A549 (cell line): ENCODE data around the gene PHF21A. TPM values are rescaled to one million over a fixed set of nuclear protein-coding genes. Genes with fewer than 3 reads are reported as not detected.

Experiments
- ATAC-seq, 2 experiments: fragments of 200-7000 bp in 1 of 2; fragments of >200 bp in 1 of 2; cut with Nextera tagmentation in 1 of 2; cut with Tn5 transposase in 1 of 2; 3 replicates each; pipeline versions ENCODE4 v1.8.0 to v1.9.1; 2018 to 2020; ENCODE audit warnings: mild to moderate bottlenecking in 1 of 2, moderate library complexity in 1 of 2
- CTCF ChIA-PET: fragments of 300-600 bp; sonication (Branson Sonifier 250); formaldehyde crosslinking; extraction: SDS; loops from one replicate; lab custom pipeline; 2021; ENCODE audit warnings: antibody characterized with exemption, inconsistent platforms; lab: Yijun Ruan, JAX
- POLR2A ChIA-PET: fragments of 350-600 bp; formaldehyde crosslinking; extraction: SDS; loops from one replicate; lab custom pipeline; 2021; ENCODE audit warnings: antibody characterized with exemption, inconsistent platforms; lab: Yijun Ruan, JAX
- DNase-seq, 2 experiments: peaks; one replicate each; pipeline versions ENCODE4 v3.0.0 to v3.0.0-alpha.2; 2011 to 2016; ENCODE audit warnings: low read depth in 1 of 2, low spot score in 1 of 2
- FAIRE-seq: peaks from 2 replicates; lab custom pipeline; 2011; peaks lifted over from hg19 to GRCh38; lab: Jason Lieb, UNC
- H3K27ac ChIP-seq, 2 experiments: fragments of >200 bp; sonication (Bioruptor Twin); formaldehyde crosslinking; 3 replicates each; pipeline ENCODE4 v1.5.1; 2016 to 2017
- H3K4me1 ChIP-seq: fragments of >200 bp; sonication (Bioruptor Twin); formaldehyde crosslinking; 3 replicates; pipeline ENCODE4 v1.6.1; 2016
- H3K4me2 ChIP-seq: fragments of >200 bp; sonication (Bioruptor Twin); formaldehyde crosslinking; 3 replicates; pipeline ENCODE4 v1.6.1; 2016
- H3K4me3 ChIP-seq: fragments of >200 bp; sonication (Bioruptor Twin); formaldehyde crosslinking; 3 replicates; pipeline ENCODE4 v1.5.1; 2016
- H3K9me3 ChIP-seq: fragments of >200 bp; sonication (Bioruptor Twin); formaldehyde crosslinking; 3 replicates; pipeline ENCODE4 v1.6.1; 2016
- CEBPB ChIP-seq, 2 experiments: fragments of >200 bp in 1 of 2; sonication (Bioruptor Twin) in 1 of 2; formaldehyde crosslinking in 1 of 2; IDR thresholded peaks; 2 replicates each; pipeline ENCODE4 v1.6.1; 2012 to 2016
- CHD2 ChIP-seq: fragments of 150-350 bp; IDR thresholded peaks from 2 replicates; pipeline ENCODE4 v1.6.1; 2014; ENCODE audit warnings: low read length; ENCODE audit not compliant: partially characterized antibody
- CHD4 ChIP-seq: fragments of 200-600 bp; sonication (generic); IDR thresholded peaks from 2 replicates; pipeline ENCODE4 v1.6.1; 2016; ENCODE audit warnings: antibody characterized with exemption, mild to moderate bottlenecking, borderline replicate concordance
- CTCF ChIP-seq: fragments of >200 bp; sonication (Bioruptor Twin); formaldehyde crosslinking; IDR thresholded peaks from 3 replicates; pipeline ENCODE4 v1.5.1; 2016
- ELK1 ChIP-seq: fragments of 150-350 bp; IDR thresholded peaks from 2 replicates; pipeline ENCODE4 v1.6.1; 2014; ENCODE audit warnings: low read depth, mild to moderate bottlenecking, low read length
- FOSB ChIP-seq: fragments of 250-450 bp; sonication (Bioruptor Pico); IDR thresholded peaks from 2 replicates; pipeline ENCODE4 v1.5.0; 2020; ENCODE audit warnings: mild to moderate bottlenecking, moderate library complexity
- FOXS1 ChIP-seq: fragments of 250-450 bp; sonication (Bioruptor Pico); IDR thresholded peaks from 2 replicates; pipeline ENCODE4 v1.5.0; 2020; ENCODE audit warnings: mild to moderate bottlenecking, moderate library complexity
- HMGXB4 ChIP-seq: fragments of 250-450 bp; sonication (Bioruptor Pico); IDR thresholded peaks from 2 replicates; pipeline ENCODE4 v1.5.0; 2021; ENCODE audit warnings: mild to moderate bottlenecking, moderate library complexity, borderline replicate concordance
- HOXB5 ChIP-seq: fragments of 250-450 bp; sonication (Bioruptor Pico); IDR thresholded peaks from 2 replicates; pipeline ENCODE4 v1.5.0; 2020; ENCODE audit warnings: mild to moderate bottlenecking, moderate library complexity
- JUN ChIP-seq, 2 experiments: fragments of >200 bp; sonication (Bioruptor Twin); formaldehyde crosslinking; IDR thresholded peaks; 2 replicates in 1 of 2; 3 replicates in 1 of 2; pipeline ENCODE4 v1.6.1; 2016 to 2017
- JUNB ChIP-seq: fragments of >200 bp; sonication (Bioruptor Twin); formaldehyde crosslinking; IDR thresholded peaks from 2 replicates; pipeline ENCODE4 v1.6.1; 2016
- POLR2A ChIP-seq: IDR thresholded peaks from 2 replicates; pipeline ENCODE4 v1.6.1; 2012; ENCODE audit warnings: mild to moderate bottlenecking, low read length
- POLR2AphosphoS2 ChIP-seq: conservative IDR thresholded peaks from 2 replicates; pipeline ENCODE4 v1.6.1; 2012; ENCODE audit warnings: low read length, improper control_type of control experiment, inconsistent platforms
- RAD21 ChIP-seq, 2 experiments: fragments of >200 bp in 1 of 2; sonication (Bioruptor Twin) in 1 of 2; formaldehyde crosslinking in 1 of 2; IDR thresholded peaks in 1 of 2; conservative IDR thresholded peaks in 1 of 2; 2 replicates in 1 of 2; 3 replicates in 1 of 2; pipeline ENCODE4 v1.6.1; 2012 to 2018; ENCODE audit warnings: inconsistent platforms in 1 of 2
- WGBS: methylation state at CpG from one replicate; pipeline ENCODE4 v1.1.6; 2017; ENCODE audit errors: missing lambda C conversion rate; 5-methylcytosine and 5-hydroxymethylcytosine counted together
- polyA plus RNA-seq, 4 experiments: library from polyadenylated mRNA; depleted of rRNA in 3 of 4; stranded (reverse); fragments of >200 nt; fragmentation: RNase III in 1 of 4; extraction: RNeasy Plus Mini Kit Qiagen cat#74134 plus additional on column Dnase treatment in 1 of 4; gene quantifications; 2 replicates in 3 of 4; 3 replicates in 1 of 4; pipeline ENCODE4 v1.2.3, GENCODE V29; 2011 to 2017
- TF ChIP-seq, protein P1 (sequence below): fragments of >200 bp; sonication (Bioruptor Twin); formaldehyde crosslinking; IDR thresholded peaks from 3 replicates; pipeline ENCODE4 v1.6.1; 2016
- TF ChIP-seq, protein P2 (sequence below): IDR thresholded peaks from 2 replicates; pipeline ENCODE4 v1.6.1; 2012

PHF21A gene
- polyA plus RNA-seq, 2 of the 4 experiments (the other 2 are of a cell fraction) = 20.0 to 31.9 TPM

DNA sequence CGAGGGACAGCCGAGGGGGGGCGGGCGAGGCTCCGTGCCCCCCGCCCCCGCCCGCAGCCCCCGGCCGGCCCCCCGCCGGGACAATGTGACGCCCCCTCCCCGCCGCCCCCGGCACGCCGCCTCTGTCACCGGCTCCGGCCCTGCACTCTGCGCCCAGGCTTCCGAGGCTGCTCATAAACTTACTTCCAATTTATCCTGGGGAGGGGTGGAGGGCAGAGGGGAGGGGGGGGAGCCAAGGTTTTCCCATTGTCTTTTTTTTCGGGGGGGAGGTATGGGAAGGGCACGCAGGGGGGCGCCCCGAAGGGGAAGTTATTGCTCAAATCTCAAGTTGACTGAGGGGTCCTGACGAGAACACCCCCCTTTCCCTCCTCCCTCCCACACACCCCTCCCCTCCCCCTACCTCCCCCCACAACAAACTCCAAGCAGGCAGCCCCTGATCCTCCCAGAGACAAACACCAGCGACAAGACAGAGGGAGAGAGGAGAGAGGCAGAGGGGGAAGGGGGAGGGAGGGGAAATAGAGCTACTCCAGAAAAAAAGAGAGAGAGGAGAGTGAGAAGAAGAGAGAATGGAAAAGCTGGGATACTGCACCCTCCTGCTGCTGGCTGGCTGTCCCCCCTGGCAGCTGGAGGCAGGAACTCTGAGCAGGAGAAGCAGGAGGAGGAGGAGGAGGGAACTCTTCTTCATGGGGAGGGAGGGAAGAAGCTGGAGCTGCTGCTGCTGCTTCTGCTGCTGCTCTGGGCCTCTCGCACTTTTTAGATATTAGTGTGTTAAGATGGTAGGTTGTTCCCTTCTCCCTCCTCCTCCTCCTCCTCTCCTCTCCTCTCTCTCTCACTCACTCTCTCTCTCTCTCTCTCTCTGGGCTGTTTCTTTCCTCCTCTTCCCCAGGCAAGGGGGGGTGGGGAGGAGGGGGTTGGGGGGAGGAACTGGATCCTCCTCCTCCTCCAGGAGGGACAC, 631 bp downstream of the PHF21A start:
- Histone ChIP-seq H3K27ac (peak overlapping the region; percentile 97 to 98), H3K9me3 (no peaks in the 10 kb centered on the region), H3K4me3 (peak overlapping the region; percentile 66), H3K4me2 (peak overlapping the region; percentile 93)
- CTCF ChIA-PET = no interaction called here
- peak; percentile 67 to 78 for ATAC-seq
- TF ChIP-seq, protein P1, sequence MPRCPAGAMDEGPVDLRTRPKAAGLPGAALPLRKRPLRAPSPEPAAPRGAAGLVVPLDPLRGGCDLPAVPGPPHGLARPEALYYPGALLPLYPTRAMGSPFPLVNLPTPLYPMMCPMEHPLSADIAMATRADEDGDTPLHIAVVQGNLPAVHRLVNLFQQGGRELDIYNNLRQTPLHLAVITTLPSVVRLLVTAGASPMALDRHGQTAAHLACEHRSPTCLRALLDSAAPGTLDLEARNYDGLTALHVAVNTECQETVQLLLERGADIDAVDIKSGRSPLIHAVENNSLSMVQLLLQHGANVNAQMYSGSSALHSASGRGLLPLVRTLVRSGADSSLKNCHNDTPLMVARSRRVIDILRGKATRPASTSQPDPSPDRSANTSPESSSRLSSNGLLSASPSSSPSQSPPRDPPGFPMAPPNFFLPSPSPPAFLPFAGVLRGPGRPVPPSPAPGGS = 0 out of 3 replicates have a peak, but pooled peaks have one; percentile 57
- TF ChIP-seq FOSB (CRISPR knock-in tag) (no peak), POLR2A (peak; percentile 38), RAD21 (conservative IDR thresholded peaks at IDR 0.05 in 1 of 2, IDR thresholded peaks at IDR 0.05 in 1 of 2) (0 out of 5 replicates have a peak, but pooled peaks have one; percentile 0 to 10), JUN (IDR thresholded peaks at IDR 0.05) (peak in 1 of 2 experiments; percentile 70; a peak in 2 of 5 replicates), HOXB5 (no peak)
- TF ChIP-seq, all 56 proteins: peak for 4
- FAIRE-seq (no peak), DNase-seq (peak in 1 of 2 experiments; percentile 43)
- 4% methylated on average over 7 of the region's 29 CpGs for WGBS
- peaks cover 31% of the 10 kb centered on the region for H3K4me1 ChIP-seq
- POLR2A ChIA-PET = interaction anchor here (0.7 to 4.0 kb wide), 4 partner anchors 14 to 203 kb away, joined by 3 to 18 read pairs (median 10); partner anchors contain the start of gene PEX16

- DNase-seq = peak in 1 of 2 experiments; percentile 80
- no peak for FAIRE-seq
- peak in 1 of 2 experiments; percentile 3; a peak in 1 of 6 replicates for ATAC-seq
- Histone ChIP-seq H3K4me3 (peak overlapping the region; percentile 66), H3K27ac (peak overlapping the region; percentile 97 to 98), H3K9me3 (no peaks in the 10 kb centered on the region), H3K4me2 (peak overlapping the region; percentile 93), H3K4me1 (peaks cover 32% of the 10 kb centered on the region)
- TF ChIP-seq CEBPB (IDR thresholded peaks at IDR 0.05) (peak; percentile 65 to 85; a peak in 3 of 4 replicates), CHD2 (peak; percentile 61), CHD4 (no peak)
- TF ChIP-seq, protein P2, sequence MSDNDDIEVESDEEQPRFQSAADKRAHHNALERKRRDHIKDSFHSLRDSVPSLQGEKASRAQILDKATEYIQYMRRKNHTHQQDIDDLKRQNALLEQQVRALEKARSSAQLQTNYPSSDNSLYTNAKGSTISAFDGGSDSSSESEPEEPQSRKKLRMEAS = peak; percentile 61
- POLR2A ChIA-PET = interaction anchor here (4.0 kb wide), 1 partner anchor 124 kb away, joined by 18 read pairs; no protein-coding TSS in a partner anchor
- CTCF ChIA-PET = interaction anchor here (0.6 to 1.0 kb wide), 4 partner anchors 12 to 124 kb away, joined by 3 read pairs; no protein-coding TSS in a partner anchor
- WGBS = 2% methylated on average over 38 of the region's 56 CpGs
Measured at GRCh38 chr11:46119352-46120216, 1.7 kb downstream of the PHF21A start.

- POLR2A ChIA-PET = interaction anchor here (0.7 kb wide), 1 partner anchor 13 kb away, joined by 4 read pairs; no protein-coding TSS in a partner anchor
- Histone ChIP-seq H3K4me2 (peak overlapping the region; percentile 93), H3K4me3 (peak overlapping the region; percentile 66), H3K4me1 (peaks cover 32% of the 10 kb centered on the region), H3K9me3 (no peaks in the 10 kb centered on the region), H3K27ac (peak overlapping the region; percentile 97 to 98)
- 34% methylated on average over 6 of the region's 6 CpGs for WGBS
- ATAC-seq (no peak), FAIRE-seq (no peak), DNase-seq (no peak)
- CTCF ChIA-PET = interaction anchor here (0.6 to 1.0 kb wide), 4 partner anchors 11 to 124 kb away, joined by 3 read pairs; no protein-coding TSS in a partner anchor
- no peak for TF ChIP-seq POLR2AphosphoS2
- TF ChIP-seq, all 56 proteins: peak for 0
Measured at GRCh38 chr11:46118702-46119351, 2.4 kb downstream of the PHF21A start.

- ChIA-PET POLR2A (no interaction called here), CTCF (interaction anchor here (0.5 to 0.7 kb wide), 2 partner anchors 34 to 147 kb away, joined by 3 to 4 read pairs; no protein-coding TSS in a partner anchor)
- DNase-seq = no peak
- TF ChIP-seq FOXS1 (CRISPR knock-in tag) (no peak), HMGXB4 (CRISPR knock-in tag) (no peak), ELK1 (no peak), CTCF (peak; percentile 45), JUNB (no peak)
Measured at GRCh38 chr11:46117842-46118241, 3.4 kb downstream of the PHF21A start.

More at GRCh38 chr11:46117842-46118241, 3.4 kb downstream of the PHF21A start:
- peak overlapping the region; percentile 93 for H3K4me2 ChIP-seq
- ATAC-seq (no peak), FAIRE-seq (no peak)
- no peak overlapping the region for H3K27ac ChIP-seq
- H3K9me3 ChIP-seq = no peaks in the 10 kb centered on the region
- H3K4me3 ChIP-seq = no peak overlapping the region
- peaks cover 28% of the 10 kb centered on the region for H3K4me1 ChIP-seq
